ENCODE data around the gene GADL1. TPM values are rescaled to one million over a fixed set of nuclear protein-coding genes. Genes with fewer than 3 reads are reported as not detected.

Gene GADL1
- total RNA-seq, 1 donor from 2014 or later: 3.1 TPM

- H3K4me3 Mint-ChIP-seq: peak overlapping the region; percentile 13
Measured at GRCh38 chr3:30934208-30934550, 39.7 kb upstream of the GADL1 start.

DNA sequence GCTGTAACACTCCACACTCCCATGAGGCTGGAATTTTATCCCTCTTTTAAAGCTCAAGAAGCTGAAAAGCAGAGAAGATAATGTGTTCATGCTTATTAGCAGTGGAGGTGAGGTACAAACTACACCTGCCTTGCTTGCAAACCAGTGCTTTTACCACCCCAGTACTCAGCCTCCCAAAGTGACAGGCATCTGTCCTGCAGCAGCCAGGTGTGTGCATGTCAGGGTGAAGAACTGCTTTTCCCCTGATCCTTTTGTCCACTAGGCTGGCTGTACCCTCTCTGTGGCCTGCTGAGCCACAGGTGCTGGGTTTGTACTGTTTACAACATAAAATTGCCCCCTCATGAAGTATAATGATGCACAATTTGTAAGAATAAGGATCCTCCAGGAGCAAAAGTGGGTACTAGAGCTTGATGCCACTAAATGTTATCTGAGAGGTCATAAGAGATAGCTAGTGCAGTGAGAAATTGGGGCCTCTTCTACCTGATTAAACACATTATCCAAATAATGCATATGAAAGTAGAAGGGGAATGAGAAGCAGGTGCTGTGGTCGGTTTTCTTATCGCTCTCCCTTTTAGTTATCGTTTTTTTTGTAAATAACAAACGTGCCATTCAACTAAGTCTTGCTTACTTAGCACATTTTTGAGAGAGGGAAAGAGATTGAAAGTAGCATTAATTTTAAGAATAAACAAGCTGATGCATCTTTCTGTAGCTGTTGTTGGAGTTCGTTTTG, 39.2 kb upstream of the GADL1 start:
- TF ChIP-seq, protein P1, sequence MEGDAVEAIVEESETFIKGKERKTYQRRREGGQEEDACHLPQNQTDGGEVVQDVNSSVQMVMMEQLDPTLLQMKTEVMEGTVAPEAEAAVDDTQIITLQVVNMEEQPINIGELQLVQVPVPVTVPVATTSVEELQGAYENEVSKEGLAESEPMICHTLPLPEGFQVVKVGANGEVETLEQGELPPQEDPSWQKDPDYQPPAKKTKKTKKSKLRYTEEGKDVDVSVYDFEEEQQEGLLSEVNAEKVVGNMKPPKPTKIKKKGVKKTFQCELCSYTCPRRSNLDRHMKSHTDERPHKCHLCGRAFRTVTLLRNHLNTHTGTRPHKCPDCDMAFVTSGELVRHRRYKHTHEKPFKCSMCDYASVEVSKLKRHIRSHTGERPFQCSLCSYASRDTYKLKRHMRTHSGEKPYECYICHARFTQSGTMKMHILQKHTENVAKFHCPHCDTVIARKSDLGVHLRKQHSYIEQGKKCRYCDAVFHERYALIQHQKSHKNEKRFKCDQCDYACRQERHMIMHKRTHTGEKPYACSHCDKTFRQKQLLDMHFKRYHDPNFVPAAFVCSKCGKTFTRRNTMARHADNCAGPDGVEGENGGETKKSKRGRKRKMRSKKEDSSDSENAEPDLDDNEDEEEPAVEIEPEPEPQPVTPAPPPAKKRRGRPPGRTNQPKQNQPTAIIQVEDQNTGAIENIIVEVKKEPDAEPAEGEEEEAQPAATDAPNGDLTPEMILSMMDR (conservative IDR thresholded peaks at IDR 0.05): no peak
- peak overlapping the region; percentile 1 for H3K27ac Mint-ChIP-seq
- no peak for DNase-seq (ENCODE audit: extremely low spot score, unreplicated experiment)
- peak overlapping the region; percentile 13 for H3K4me3 Mint-ChIP-seq
- peaks cover 11% of the 10 kb centered on the region for H3K4me1 Mint-ChIP-seq (ENCODE audit: unreplicated experiment)
- H3K27me3 Mint-ChIP-seq: no peaks in the 10 kb centered on the region
- H3K36me3 Mint-ChIP-seq: no peaks in the 10 kb centered on the region
- peaks cover 5% of the 10 kb centered on the region for H3K9me3 Mint-ChIP-seq

More at GRCh38 chr3:30934208-30934550, 39.7 kb upstream of the GADL1 start:
- Mint-ChIP-seq H3K27me3 (no peaks in the 10 kb centered on the region), H3K27ac (peak overlapping the region; percentile 1), H3K36me3 (no peaks in the 10 kb centered on the region), H3K9me3 (peaks cover 5% of the 10 kb centered on the region), H3K4me1 (ENCODE audit: unreplicated experiment) (peaks cover 11% of the 10 kb centered on the region)
- TF ChIP-seq, protein P1 (conservative IDR thresholded peaks at IDR 0.05): peak; percentile 69
- DNase-seq (ENCODE audit: extremely low spot score, unreplicated experiment): no peak

- no peak overlapping the region for H3K4me3 Mint-ChIP-seq
- DNase-seq (ENCODE audit: extremely low spot score, unreplicated experiment): no peak
- H3K36me3 Mint-ChIP-seq: no peaks in the 10 kb centered on the region
- H3K9me3 Mint-ChIP-seq: peaks cover 5% of the 10 kb centered on the region
- H3K27ac Mint-ChIP-seq: no peak overlapping the region
- TF ChIP-seq, protein P1 (conservative IDR thresholded peaks at IDR 0.05): no peak
- peaks cover 11% of the 10 kb centered on the region for H3K4me1 Mint-ChIP-seq (ENCODE audit: unreplicated experiment)
- no peaks in the 10 kb centered on the region for H3K27me3 Mint-ChIP-seq
Measured at GRCh38 chr3:30932513-30933098, 38.1 kb upstream of the GADL1 start.

DNA sequence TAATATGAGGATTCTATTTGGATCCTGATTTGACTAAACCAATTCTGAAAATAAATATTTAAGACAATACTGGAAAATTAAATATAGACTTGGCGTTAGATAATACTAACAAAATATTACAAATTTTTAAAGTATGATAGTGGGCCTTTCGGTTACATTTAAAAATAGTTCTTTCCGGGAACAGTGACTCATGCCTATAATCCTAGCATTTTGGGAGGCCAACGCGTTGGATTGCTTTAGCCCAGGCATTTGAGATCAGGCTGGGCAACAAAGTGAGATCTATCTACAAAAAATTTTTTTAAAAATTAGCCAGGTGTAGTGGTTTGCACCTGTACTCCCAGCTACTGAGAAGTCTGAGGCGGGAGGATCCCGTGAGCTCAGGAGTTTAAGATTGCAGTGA, 30.3 kb upstream of the GADL1 start:
- Mint-ChIP-seq H3K27me3 (no peaks in the 10 kb centered on the region), H3K27ac (no peak overlapping the region), H3K36me3 (peaks cover 3% of the 10 kb centered on the region), H3K4me3 (no peak overlapping the region), H3K9me3 (no peaks in the 10 kb centered on the region), H3K4me1 (ENCODE audit: unreplicated experiment) (no peaks in the 10 kb centered on the region)
- no peak for DNase-seq (ENCODE audit: extremely low spot score, unreplicated experiment)
- TF ChIP-seq, protein P1 (conservative IDR thresholded peaks at IDR 0.05): no peak

GRCh38 chr3:30919564-30919963, 25.1 kb upstream of the GADL1 start:
- no peaks in the 10 kb centered on the region for H3K27me3 Mint-ChIP-seq
- no peak overlapping the region for H3K27ac Mint-ChIP-seq
- no peak for DNase-seq (ENCODE audit: extremely low spot score, unreplicated experiment)
- peaks cover 4% of the 10 kb centered on the region for H3K9me3 Mint-ChIP-seq
- H3K4me1 Mint-ChIP-seq (ENCODE audit: unreplicated experiment): no peaks in the 10 kb centered on the region
- no peak overlapping the region for H3K4me3 Mint-ChIP-seq
- TF ChIP-seq, protein P1 (conservative IDR thresholded peaks at IDR 0.05): no peak
- H3K36me3 Mint-ChIP-seq: peaks cover 3% of the 10 kb centered on the region
